ENCODE results near the gene GPS2. TPM values are rescaled to one million over a fixed set of nuclear protein-coding genes. Genes with fewer than 3 reads are reported as not detected.

The GPS2 gene
- total and polyA plus RNA-seq, 2 experiments from 2014 or later = 59.9 to 97.4 TPM

DNA sequence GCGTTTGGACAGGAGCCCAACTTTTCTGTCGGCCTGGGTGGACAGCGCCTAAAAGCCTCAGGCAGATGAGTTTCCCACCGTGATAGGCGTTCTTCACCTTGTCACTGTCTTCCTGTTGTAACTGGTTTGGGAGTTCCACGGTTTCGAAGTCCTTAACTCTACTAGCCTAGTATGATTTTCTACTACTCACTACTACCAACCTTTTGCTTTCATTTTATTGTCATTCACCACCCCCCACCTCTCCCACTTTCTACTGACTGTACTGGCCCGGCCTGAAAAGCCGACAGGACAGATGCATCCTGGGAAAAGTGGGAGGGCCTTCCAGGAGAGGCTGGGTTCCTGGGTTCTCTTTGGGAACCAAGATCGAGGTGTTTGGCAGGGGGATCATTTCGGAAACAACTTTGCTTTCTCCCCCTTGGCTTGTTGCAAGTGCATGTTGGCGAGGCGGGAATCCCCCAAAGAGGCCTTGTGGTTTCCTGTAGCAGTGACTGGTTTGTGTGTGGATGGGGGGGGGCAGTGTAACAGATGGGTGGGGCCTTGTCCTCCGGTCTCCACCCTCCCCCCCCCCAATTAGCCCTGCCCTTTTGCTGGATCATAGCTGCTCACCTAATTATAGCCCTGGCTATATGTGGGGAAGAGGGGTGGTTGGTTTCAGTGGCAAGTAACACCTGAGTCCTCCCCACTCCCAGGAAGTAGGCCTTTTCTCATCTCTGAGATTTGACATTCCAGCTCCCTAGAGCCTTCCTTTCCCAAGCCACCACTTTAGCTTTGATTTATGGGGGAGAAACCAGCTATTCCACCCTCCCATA, 6.3 kb downstream of the GPS2 start:
- TF ChIP-seq, protein P1, sequence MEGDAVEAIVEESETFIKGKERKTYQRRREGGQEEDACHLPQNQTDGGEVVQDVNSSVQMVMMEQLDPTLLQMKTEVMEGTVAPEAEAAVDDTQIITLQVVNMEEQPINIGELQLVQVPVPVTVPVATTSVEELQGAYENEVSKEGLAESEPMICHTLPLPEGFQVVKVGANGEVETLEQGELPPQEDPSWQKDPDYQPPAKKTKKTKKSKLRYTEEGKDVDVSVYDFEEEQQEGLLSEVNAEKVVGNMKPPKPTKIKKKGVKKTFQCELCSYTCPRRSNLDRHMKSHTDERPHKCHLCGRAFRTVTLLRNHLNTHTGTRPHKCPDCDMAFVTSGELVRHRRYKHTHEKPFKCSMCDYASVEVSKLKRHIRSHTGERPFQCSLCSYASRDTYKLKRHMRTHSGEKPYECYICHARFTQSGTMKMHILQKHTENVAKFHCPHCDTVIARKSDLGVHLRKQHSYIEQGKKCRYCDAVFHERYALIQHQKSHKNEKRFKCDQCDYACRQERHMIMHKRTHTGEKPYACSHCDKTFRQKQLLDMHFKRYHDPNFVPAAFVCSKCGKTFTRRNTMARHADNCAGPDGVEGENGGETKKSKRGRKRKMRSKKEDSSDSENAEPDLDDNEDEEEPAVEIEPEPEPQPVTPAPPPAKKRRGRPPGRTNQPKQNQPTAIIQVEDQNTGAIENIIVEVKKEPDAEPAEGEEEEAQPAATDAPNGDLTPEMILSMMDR (IDR thresholded peaks at IDR 0.05; ENCODE audit: low read depth, low read length) = no peak
- Histone ChIP-seq H3K27ac (peak overlapping the region; percentile 99), H3K36me3 (peaks cover 35% of the 10 kb centered on the region), H3K4me1 (ENCODE audit: low read depth) (peaks cover 10% of the 10 kb centered on the region), H3K4me3 (peak overlapping the region; percentile 90), H3K9me3 (ENCODE audit: low read depth) (no peaks in the 10 kb centered on the region), H3K27me3 (no peaks in the 10 kb centered on the region)
- DNase-seq (ENCODE audit: low read depth in 1 of 2, low spot score in 1 of 2) = peak; percentile 80 to 86

DNA sequence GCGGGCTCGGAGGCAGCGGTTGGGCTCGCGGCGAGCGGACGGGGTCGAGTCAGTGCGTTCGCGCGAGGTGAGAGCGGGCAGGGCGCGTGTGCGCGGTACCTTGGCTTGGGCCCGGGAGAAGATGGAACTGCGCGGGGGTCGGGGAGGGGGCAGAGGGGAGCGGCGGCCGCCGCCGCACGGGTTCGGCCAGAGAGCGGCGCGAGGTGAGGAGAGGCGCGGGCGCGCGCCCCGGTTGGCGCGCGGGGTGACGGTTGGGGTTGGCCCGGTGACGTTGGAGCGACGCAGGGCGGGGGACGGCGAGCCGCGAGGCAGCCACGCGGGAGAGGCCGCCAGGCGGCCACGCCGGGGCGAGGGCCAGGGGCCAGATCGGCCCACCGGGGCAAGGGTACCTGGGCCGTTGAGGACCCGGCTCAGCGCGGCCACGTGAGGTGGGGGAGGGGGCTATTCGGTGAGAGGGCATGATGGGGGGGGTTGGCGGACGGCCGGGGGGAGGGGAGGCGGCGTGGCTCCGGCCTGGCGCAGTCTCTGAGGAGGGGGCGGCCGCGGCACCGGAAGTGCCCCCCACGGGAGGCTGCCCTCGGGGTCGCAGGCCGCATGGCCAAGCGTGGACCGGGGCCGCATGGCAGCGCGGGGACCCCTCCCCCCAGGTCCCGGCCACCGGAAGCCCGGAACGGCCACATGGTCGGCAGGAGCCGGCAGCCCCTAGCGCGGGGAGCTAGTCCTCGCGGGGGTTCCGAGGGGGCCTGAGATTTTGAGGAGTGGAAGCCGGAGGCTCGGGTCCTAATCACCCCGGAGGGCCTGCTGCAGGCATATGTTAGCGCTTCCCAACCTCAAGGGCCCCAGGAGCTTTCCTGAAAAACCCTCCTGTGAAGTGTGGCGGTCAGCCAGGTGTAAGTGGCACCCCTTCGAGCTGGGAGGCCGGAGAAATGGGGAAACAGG, 7.2 kb downstream of the GPS2 start:
- Histone ChIP-seq H3K36me3 (peaks cover 26% of the 10 kb centered on the region), H3K4me3 (peak overlapping the region; percentile 90), H3K27ac (peak overlapping the region; percentile 99), H3K27me3 (no peaks in the 10 kb centered on the region), H3K4me1 (ENCODE audit: low read depth) (peaks cover 10% of the 10 kb centered on the region), H3K9me3 (ENCODE audit: low read depth) (no peaks in the 10 kb centered on the region)
- peak; percentile 56 to 59 for DNase-seq (ENCODE audit: low read depth in 1 of 2, low spot score in 1 of 2)
- TF ChIP-seq, protein P1 (IDR thresholded peaks at IDR 0.05; ENCODE audit: low read depth, low read length) = peak; percentile 8

DNA sequence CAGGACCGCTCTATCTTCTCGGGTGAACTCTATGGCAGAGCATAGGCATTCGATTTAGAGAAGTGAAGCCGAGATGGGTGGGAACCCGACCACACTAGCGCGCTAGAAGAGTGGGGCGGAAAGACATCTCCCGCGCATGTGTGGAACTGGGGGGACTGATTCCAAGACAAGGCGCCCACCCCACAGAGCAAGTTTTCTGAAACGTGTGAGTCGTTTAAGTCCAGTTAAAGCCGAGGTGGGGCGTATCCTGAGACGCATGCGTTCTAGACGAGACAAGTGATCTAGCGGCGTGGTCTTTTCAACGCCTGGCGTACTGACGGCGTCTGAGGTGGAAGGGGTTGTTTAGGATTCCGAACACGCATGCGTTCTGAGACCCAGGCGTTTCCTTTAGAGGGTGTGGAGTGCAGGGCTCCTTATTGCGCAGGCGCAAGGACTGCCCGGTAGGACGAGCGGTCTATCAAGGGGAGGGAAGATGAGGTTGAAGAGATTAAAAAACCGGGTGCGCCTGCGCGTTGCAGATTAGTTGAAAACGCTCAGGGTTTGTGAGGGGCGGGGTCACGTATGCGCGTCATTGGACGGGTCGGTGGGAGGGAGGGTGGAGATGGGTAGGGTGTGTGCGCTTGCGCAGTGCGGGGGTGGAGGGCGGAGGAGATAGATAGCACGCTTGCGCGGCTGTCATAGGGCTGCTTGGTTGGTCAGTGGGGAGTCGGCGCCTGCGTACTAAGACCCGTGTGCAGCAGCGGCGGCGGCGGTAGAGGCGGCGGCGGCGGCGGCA, 8.1 kb downstream of the GPS2 start, which contains the start of gene EIF5A:
Gene EIF5A (plus strand): TSS at position 718 of the 775 bp plus-strand sequence. CDS start 2,008 bp downstream, outside the sequence.
- Histone ChIP-seq H3K27me3 (no peaks in the 10 kb centered on the region), H3K9me3 (ENCODE audit: low read depth) (no peaks in the 10 kb centered on the region), H3K4me3 (peak within 1 kb of the TSS; percentile 90), H3K36me3 (peaks cover 19% of the 10 kb centered on the region), H3K4me1 (ENCODE audit: low read depth) (peaks cover 10% of the 10 kb centered on the region), H3K27ac (peak within 1 kb of the TSS; percentile 99)
- TF ChIP-seq, protein P1 (IDR thresholded peaks at IDR 0.05; ENCODE audit: low read depth, low read length) = no peak
- DNase-seq (ENCODE audit: low read depth in 1 of 2, low spot score in 1 of 2) = peak; percentile 100

DNA sequence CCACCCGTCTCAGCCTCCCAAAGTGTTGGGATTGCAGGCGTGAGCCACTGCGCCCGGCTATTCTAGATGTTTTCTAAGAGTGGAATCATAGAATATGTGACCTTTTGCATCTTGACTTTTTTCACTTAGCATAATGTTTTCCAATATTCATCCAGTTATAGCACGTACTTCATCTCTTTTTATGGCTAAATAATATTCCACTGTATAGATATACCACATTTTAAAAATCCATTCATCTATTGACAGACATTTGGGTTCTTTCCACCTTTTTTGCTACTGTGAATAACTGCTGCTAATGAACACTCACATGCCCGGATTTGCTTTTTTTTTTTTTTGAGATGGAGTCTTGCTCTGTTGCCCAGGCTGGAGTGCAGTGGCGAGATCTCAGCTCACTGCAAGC, 11.0 kb downstream of the GPS2 start:
- DNase-seq (ENCODE audit: low read depth in 1 of 2, low spot score in 1 of 2) = no peak
- Histone ChIP-seq H3K27ac (no peak overlapping the region), H3K9me3 (ENCODE audit: low read depth) (no peaks in the 10 kb centered on the region), H3K4me1 (ENCODE audit: low read depth) (peaks cover 3% of the 10 kb centered on the region), H3K36me3 (no peaks in the 10 kb centered on the region), H3K4me3 (no peak overlapping the region), H3K27me3 (no peaks in the 10 kb centered on the region)
- TF ChIP-seq, protein P1 (IDR thresholded peaks at IDR 0.05; ENCODE audit: low read depth, low read length) = no peak
